Measurements from ENCODE around the gene FAM50A.

GRCh38 chrX:154458954-154459778, 15.2 kb downstream of the FAM50A start:
- TF ChIP-seq POLR2A (IDR thresholded peaks at IDR 0.05) = no peak
- TF ChIP-seq, protein P1, sequence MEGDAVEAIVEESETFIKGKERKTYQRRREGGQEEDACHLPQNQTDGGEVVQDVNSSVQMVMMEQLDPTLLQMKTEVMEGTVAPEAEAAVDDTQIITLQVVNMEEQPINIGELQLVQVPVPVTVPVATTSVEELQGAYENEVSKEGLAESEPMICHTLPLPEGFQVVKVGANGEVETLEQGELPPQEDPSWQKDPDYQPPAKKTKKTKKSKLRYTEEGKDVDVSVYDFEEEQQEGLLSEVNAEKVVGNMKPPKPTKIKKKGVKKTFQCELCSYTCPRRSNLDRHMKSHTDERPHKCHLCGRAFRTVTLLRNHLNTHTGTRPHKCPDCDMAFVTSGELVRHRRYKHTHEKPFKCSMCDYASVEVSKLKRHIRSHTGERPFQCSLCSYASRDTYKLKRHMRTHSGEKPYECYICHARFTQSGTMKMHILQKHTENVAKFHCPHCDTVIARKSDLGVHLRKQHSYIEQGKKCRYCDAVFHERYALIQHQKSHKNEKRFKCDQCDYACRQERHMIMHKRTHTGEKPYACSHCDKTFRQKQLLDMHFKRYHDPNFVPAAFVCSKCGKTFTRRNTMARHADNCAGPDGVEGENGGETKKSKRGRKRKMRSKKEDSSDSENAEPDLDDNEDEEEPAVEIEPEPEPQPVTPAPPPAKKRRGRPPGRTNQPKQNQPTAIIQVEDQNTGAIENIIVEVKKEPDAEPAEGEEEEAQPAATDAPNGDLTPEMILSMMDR (IDR thresholded peaks at IDR 0.05) = no peak

Data from lower leg skin (tissue), 3 donors.